Mucosa of stomach (tissue), 1 donor: ENCODE data around the gene ARSA.
"Not testable (repeated sequence)": the region's sequence is repeated elsewhere in the genome, so short reads cannot be mapped to it uniquely, and the experiment has no call there.

Experiments used
- H3K27me3 ChIP-seq: one replicate; pipeline ENCODE4 v1.7.0; 2013; ENCODE audit warnings: mild to moderate bottlenecking, low read length; ENCODE audit not compliant: control insufficient read depth, insufficient read depth
- H3K36me3 ChIP-seq: one replicate; pipeline ENCODE4 v1.7.0; 2013; ENCODE audit warnings: low read length; ENCODE audit not compliant: control insufficient read depth, insufficient read depth
- H3K4me1 ChIP-seq: one replicate; pipeline ENCODE4 v1.7.0; 2013; ENCODE audit warnings: mild to moderate bottlenecking, low read length; ENCODE audit not compliant: control insufficient read depth, insufficient read depth
- H3K4me3 ChIP-seq: one replicate; pipeline ENCODE4 v1.7.0; 2013; ENCODE audit warnings: low read length
- H3K9ac ChIP-seq: one replicate; pipeline ENCODE4 v1.7.0; 2013; ENCODE audit warnings: mild to moderate bottlenecking, low read length, moderate library complexity
- H3K9me3 ChIP-seq: one replicate; pipeline ENCODE4 v1.7.0; 2013; ENCODE audit warnings: mild to moderate bottlenecking, low read length, moderate library complexity; ENCODE audit not compliant: control insufficient read depth
- donor health status: Pancreatic carcinoma.

The ARSA gene

GRCh38 chr22:50641696-50642607, 14.0 kb upstream of the ARSA start:
- H3K4me1 ChIP-seq, result peaks cover 10% of the 10 kb centered on the region
- H3K9me3 ChIP-seq, result no peaks in the 10 kb centered on the region
- no peak overlapping the region for H3K9ac ChIP-seq
- no peaks in the 10 kb centered on the region for H3K36me3 ChIP-seq
- no peak overlapping the region for H3K4me3 ChIP-seq
- H3K27me3 ChIP-seq, result peaks cover 25% of the 10 kb centered on the region

- no peak overlapping the region for H3K9ac ChIP-seq
- H3K36me3 ChIP-seq, result no peaks in the 10 kb centered on the region
- H3K4me1 ChIP-seq, result peaks cover 10% of the 10 kb centered on the region
- peaks cover 25% of the 10 kb centered on the region for H3K27me3 ChIP-seq
- H3K4me3 ChIP-seq, result no peak overlapping the region
- no peaks in the 10 kb centered on the region for H3K9me3 ChIP-seq
Observed at GRCh38 chr22:50640857-50641647, 13.1 kb upstream of the ARSA start.

GRCh38 chr22:50640296-50640695, 12.3 kb upstream of the ARSA start:
- peaks cover 10% of the 10 kb centered on the region for H3K4me1 ChIP-seq

GRCh38 chr22:50635591-50635990, 7.6 kb upstream of the ARSA start:
- no peaks in the 10 kb centered on the region for H3K27me3 ChIP-seq
- no peaks in the 10 kb centered on the region for H3K4me1 ChIP-seq
- H3K36me3 ChIP-seq, result no peaks in the 10 kb centered on the region
- no peaks in the 10 kb centered on the region for H3K9me3 ChIP-seq
- no peak overlapping the region for H3K4me3 ChIP-seq
- no peak overlapping the region for H3K9ac ChIP-seq

More at GRCh38 chr22:50640296-50640695, 12.3 kb upstream of the ARSA start:
- not testable (repeated sequence) for H3K9ac ChIP-seq, H3K36me3 ChIP-seq, H3K9me3 ChIP-seq, H3K4me3 ChIP-seq
- H3K27me3 ChIP-seq, result peaks cover 25% of the 10 kb centered on the region

GRCh38 chr22:50633771-50634170, 5.8 kb upstream of the ARSA start:
- no peaks in the 10 kb centered on the region for H3K27me3 ChIP-seq
- peaks cover 3% of the 10 kb centered on the region for H3K4me1 ChIP-seq
- no peak overlapping the region for H3K4me3 ChIP-seq
- H3K9me3 ChIP-seq, result no peaks in the 10 kb centered on the region
- no peak overlapping the region for H3K9ac ChIP-seq
- H3K36me3 ChIP-seq, result no peaks in the 10 kb centered on the region

- H3K4me1 ChIP-seq, result peaks cover 7% of the 10 kb centered on the region
- no peaks in the 10 kb centered on the region for H3K27me3 ChIP-seq
- no peaks in the 10 kb centered on the region for H3K36me3 ChIP-seq
Observed at GRCh38 chr22:50633086-50633485, 5.1 kb upstream of the ARSA start.

GRCh38 chr22:50630376-50630775, 2.4 kb upstream of the ARSA start:
- no peak overlapping the region for H3K4me3 ChIP-seq
- H3K4me1 ChIP-seq, result peaks cover 10% of the 10 kb centered on the region
- H3K36me3 ChIP-seq, result no peaks in the 10 kb centered on the region
- no peaks in the 10 kb centered on the region for H3K9me3 ChIP-seq
- H3K9ac ChIP-seq, result no peak overlapping the region
- no peaks in the 10 kb centered on the region for H3K27me3 ChIP-seq

More at GRCh38 chr22:50633086-50633485, 5.1 kb upstream of the ARSA start:
- H3K9ac ChIP-seq, result no peak overlapping the region
- H3K4me3 ChIP-seq, result no peak overlapping the region
- no peaks in the 10 kb centered on the region for H3K9me3 ChIP-seq

- Histone ChIP-seq H3K9me3 (no peaks in the 10 kb centered on the region), H3K4me1 (peaks cover 10% of the 10 kb centered on the region), H3K9ac (peak overlapping the region; percentile 57)
Observed at GRCh38 chr22:50628543-50629134, 687 bp upstream of the ARSA start.

GRCh38 chr22:50626850-50627641, 906 bp downstream of the ARSA start:
- peak overlapping the region; percentile 77 for H3K9ac ChIP-seq
- H3K27me3 ChIP-seq, result no peaks in the 10 kb centered on the region
- H3K9me3 ChIP-seq, result no peaks in the 10 kb centered on the region
- peak overlapping the region; percentile 72 for H3K4me3 ChIP-seq
- H3K4me1 ChIP-seq, result peaks cover 24% of the 10 kb centered on the region
- H3K36me3 ChIP-seq, result no peaks in the 10 kb centered on the region

More at GRCh38 chr22:50628543-50629134, 687 bp upstream of the ARSA start:
- Histone ChIP-seq H3K36me3 (no peaks in the 10 kb centered on the region), H3K4me3 (peak overlapping the region; percentile 52), H3K27me3 (no peaks in the 10 kb centered on the region)

GRCh38 chr22:50626314-50626849, 1.6 kb downstream of the ARSA start:
- H3K4me3 ChIP-seq, result no peak overlapping the region
- no peaks in the 10 kb centered on the region for H3K27me3 ChIP-seq
- no peaks in the 10 kb centered on the region for H3K36me3 ChIP-seq
- H3K9me3 ChIP-seq, result no peaks in the 10 kb centered on the region
- peaks cover 29% of the 10 kb centered on the region for H3K4me1 ChIP-seq
- no peak overlapping the region for H3K9ac ChIP-seq
